Measurements from ENCODE around the gene TFDP1.

DNA sequence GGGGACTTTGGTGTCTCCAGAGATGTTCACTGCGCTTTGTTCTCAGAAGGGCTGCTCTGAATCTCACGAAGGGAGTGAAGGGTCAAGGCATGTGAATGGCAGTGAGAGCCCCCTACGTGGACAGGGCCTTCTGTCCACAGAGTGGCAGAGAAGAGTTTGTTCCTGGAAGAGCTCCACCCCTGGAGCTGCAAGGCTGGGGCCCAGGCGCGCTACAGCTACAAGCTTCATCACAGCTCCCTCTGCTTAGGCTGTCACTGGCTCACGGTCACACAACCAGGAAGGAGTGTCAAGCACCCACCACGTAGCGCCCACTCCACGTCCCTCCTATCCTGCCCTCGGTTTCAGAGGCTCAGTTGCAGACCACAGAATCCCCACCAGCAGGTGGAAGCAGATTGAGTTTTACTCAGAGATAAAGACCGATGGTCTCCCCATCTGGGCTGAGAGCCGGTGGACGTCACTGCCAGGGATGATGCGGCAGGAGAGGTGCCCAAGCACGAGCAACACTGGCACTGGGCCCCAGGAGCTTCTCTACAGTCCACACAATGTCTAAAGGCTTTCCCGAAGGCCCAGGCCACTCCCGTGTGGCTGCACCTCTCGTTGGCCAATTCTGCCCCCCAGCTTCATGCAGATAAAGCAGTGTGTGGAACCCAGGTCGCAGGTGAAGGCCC is 23.0 kb upstream of the TFDP1 start:
- TF ChIP-seq, protein P1, sequence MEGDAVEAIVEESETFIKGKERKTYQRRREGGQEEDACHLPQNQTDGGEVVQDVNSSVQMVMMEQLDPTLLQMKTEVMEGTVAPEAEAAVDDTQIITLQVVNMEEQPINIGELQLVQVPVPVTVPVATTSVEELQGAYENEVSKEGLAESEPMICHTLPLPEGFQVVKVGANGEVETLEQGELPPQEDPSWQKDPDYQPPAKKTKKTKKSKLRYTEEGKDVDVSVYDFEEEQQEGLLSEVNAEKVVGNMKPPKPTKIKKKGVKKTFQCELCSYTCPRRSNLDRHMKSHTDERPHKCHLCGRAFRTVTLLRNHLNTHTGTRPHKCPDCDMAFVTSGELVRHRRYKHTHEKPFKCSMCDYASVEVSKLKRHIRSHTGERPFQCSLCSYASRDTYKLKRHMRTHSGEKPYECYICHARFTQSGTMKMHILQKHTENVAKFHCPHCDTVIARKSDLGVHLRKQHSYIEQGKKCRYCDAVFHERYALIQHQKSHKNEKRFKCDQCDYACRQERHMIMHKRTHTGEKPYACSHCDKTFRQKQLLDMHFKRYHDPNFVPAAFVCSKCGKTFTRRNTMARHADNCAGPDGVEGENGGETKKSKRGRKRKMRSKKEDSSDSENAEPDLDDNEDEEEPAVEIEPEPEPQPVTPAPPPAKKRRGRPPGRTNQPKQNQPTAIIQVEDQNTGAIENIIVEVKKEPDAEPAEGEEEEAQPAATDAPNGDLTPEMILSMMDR (IDR thresholded peaks at IDR 0.05) = no peak
- no peak for TF ChIP-seq POLR2A (IDR thresholded peaks at IDR 0.05)

All from transverse colon (tissue), 3 donors.